ENCODE measurements around the gene CA6.

GRCh38 chr1:9022773-9023172 is 77.1 kb downstream of the CA6 start:
- TF ChIP-seq TAF1 (IDR thresholded peaks at IDR 0.05; ENCODE audit: borderline replicate concordance, insufficient read depth, low read length) (no peak), POLR2AphosphoS5 (IDR thresholded peaks at IDR 0.05; ENCODE audit: low read depth, low read length) (no peak), REST (IDR thresholded peaks at IDR 0.05; ENCODE audit: insufficient read depth in 1 of 2, low read depth in 2 of 2, low read length in 2 of 2) (no peak), SIN3A (IDR thresholded peaks at IDR 0.05; ENCODE audit: borderline replicate concordance, insufficient read depth, low read length) (no peak)

Data from PFSK-1 (cell line).